Midbrain (tissue), 1 donor: ENCODE data around the gene RNF40.
"Not testable (repeated sequence)": the region's sequence is repeated elsewhere in the genome, so short reads cannot be mapped to it uniquely, and the experiment has no call there.

Source experiments
- DNase-seq: peaks from one replicate; lab custom pipeline; 2025; lab: John Stamatoyannopoulos, UW

Gene RNF40

DNA sequence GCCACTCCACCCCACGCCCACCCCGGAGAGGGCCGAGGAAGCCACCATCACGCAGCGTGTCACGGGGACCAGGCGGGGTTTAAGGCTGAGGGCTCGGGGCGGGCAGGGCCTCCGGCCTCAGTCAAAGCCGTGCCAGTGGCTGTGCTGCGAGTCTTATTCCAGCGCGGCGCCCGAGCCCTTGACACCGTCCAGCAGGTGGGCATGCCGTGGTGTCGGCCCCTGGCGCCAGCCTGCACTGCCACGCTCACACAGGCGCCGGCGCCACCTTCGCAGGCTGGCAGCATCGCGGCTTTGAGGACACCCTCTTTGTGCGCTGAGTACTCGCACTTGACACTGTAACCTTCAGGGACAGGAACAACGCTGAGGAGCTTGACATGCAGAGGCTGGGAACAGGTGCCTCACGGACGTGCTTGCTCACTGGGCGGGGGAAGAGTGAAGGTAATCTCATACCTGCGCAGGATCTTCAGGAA is 58.9 kb downstream of the RNF40 start:
- no peak for DNase-seq

DNA sequence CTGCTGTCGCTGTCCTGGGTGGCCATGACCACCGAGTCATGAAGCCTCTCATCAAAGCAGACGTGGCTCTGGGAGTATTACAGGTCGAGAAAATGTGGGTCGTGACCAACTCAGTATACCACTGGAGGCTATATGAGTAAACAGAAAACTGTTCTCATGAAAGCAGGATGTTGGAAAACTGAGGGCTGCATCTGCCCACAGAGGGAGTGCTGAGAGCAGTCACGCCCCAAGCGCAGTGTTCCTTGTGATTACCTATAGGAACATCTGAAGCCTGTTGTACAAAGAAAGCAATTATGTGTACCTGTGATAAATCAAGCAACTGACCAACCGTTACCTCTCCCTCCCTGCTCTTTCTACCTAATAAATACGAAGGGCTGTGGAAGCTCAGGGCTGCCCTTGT is 59.3 kb downstream of the RNF40 start:
- DNase-seq, result not testable (repeated sequence)

DNA sequence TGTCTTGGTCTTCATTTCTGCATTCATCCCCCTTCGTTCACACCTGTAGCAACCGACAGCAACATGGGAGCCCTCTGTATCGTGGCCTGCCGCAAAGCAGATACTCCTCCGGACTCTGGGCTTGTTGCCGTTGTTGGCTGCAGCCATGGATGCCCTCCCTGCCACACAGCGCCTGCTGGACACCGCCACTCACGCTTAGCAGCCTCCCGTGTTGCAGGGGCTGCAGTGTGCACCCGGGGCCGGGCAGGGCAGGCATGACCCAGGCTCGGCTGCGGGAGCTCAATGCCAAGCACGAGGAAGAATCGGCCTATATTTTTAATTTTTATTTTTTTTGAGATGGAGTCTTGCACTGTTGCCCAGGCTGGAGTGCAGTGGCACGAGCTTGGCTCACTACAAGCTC is 59.8 kb downstream of the RNF40 start:
- DNase-seq, result no peak
